ENCODE results near the gene VWC2L.

The VWC2L gene

GRCh38 chr2:214503568-214503967 lies 92.7 kb downstream of the VWC2L start:
- TF ChIP-seq, protein P1, sequence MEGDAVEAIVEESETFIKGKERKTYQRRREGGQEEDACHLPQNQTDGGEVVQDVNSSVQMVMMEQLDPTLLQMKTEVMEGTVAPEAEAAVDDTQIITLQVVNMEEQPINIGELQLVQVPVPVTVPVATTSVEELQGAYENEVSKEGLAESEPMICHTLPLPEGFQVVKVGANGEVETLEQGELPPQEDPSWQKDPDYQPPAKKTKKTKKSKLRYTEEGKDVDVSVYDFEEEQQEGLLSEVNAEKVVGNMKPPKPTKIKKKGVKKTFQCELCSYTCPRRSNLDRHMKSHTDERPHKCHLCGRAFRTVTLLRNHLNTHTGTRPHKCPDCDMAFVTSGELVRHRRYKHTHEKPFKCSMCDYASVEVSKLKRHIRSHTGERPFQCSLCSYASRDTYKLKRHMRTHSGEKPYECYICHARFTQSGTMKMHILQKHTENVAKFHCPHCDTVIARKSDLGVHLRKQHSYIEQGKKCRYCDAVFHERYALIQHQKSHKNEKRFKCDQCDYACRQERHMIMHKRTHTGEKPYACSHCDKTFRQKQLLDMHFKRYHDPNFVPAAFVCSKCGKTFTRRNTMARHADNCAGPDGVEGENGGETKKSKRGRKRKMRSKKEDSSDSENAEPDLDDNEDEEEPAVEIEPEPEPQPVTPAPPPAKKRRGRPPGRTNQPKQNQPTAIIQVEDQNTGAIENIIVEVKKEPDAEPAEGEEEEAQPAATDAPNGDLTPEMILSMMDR (IDR thresholded peaks at IDR 0.05), result no peak
- TF ChIP-seq ZFX (IDR thresholded peaks at IDR 0.05; ENCODE audit: borderline replicate concordance), result no peak
- H3K27ac ChIP-seq, result no peak overlapping the region

DNA sequence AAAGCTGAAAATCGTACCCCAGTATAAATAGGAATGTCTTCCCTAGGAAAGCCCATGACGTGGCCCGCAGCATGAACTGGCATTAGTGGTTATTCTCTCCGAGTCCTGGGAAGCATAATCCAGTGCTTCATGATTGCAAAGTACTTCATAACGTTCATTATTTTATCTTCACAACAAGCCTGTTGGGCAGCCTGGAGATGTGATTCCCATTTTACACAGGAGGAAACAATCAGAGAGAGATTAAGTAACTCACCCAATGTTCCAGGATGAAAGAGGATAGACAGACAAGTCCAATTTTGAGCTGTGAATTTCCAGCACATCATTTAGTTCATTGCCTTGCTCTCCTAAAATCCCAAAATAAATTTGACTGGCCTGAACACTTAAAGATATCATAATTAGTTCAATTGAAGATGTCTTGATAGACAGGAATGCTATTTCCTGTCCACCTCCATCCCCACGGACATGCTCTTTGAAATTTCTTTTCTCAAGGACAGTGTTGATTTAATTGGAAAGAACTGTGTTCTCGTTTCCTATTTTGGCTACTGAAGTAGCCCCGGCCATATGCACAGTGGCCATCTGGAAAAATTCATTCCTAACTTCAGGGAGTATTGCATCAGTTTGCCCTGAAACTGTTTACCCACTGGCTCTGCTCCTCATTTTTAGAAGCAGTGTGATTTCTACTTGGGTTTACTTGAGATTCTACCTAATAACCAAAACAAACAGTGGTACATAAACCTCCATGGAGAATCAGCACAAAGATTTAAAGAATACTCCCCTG lies 93.9 kb downstream of the VWC2L start:
- H3K27ac ChIP-seq, result no peak overlapping the region

GRCh38 chr2:214507032-214507431 lies 96.2 kb downstream of the VWC2L start:
- no peak for TF ChIP-seq ZFX (IDR thresholded peaks at IDR 0.05; ENCODE audit: borderline replicate concordance)
- TF ChIP-seq, protein P1 (IDR thresholded peaks at IDR 0.05), result no peak
- H3K27ac ChIP-seq, result no peak overlapping the region

More for the DNA sequence above, 93.9 kb downstream of the VWC2L start:
- TF ChIP-seq, protein P1 (IDR thresholded peaks at IDR 0.05), result no peak
- TF ChIP-seq ZFX (IDR thresholded peaks at IDR 0.05; ENCODE audit: borderline replicate concordance), result no peak

- no peak overlapping the region for H3K27ac ChIP-seq
- TF ChIP-seq ZFX (IDR thresholded peaks at IDR 0.05; ENCODE audit: borderline replicate concordance), result no peak
- TF ChIP-seq, protein P1 (IDR thresholded peaks at IDR 0.05), result no peak
Measured at GRCh38 chr2:214514704-214515103, 103.8 kb downstream of the VWC2L start.

- TF ChIP-seq, protein P1 (IDR thresholded peaks at IDR 0.05), result no peak
- no peak for TF ChIP-seq ZFX (IDR thresholded peaks at IDR 0.05; ENCODE audit: borderline replicate concordance)
- H3K27ac ChIP-seq, result no peak overlapping the region
Measured at GRCh38 chr2:214515111-214515510, 104.3 kb downstream of the VWC2L start.

DNA sequence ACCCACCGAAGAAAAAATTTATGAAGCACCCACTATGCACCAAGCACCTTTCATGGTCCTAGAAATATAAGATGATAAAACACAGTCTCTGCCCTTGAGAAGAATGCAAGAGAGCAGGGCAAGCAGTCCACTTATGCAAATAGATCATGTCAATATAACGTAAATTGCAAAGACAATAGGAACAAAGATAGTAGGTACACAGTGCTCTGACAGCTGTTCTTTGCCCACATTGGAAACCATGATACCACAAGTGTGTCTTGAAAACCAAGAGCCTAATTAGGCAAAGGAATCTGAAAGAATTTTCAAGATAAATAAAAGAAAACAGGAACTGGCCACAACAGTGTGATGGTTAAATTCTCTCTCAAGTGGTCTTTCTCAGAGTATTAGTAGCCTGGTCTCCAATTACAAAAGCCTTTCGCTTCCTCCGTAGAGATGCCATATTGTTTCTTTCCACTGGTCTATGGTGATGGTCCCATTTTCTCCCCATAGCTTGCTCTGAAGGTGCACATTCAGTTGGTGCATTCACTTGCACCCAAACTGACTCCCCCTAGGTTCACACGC lies 108.5 kb downstream of the VWC2L start:
- H3K27ac ChIP-seq, result no peak overlapping the region
- TF ChIP-seq, protein P1 (IDR thresholded peaks at IDR 0.05), result no peak
- no peak for TF ChIP-seq ZFX (IDR thresholded peaks at IDR 0.05; ENCODE audit: borderline replicate concordance)

DNA sequence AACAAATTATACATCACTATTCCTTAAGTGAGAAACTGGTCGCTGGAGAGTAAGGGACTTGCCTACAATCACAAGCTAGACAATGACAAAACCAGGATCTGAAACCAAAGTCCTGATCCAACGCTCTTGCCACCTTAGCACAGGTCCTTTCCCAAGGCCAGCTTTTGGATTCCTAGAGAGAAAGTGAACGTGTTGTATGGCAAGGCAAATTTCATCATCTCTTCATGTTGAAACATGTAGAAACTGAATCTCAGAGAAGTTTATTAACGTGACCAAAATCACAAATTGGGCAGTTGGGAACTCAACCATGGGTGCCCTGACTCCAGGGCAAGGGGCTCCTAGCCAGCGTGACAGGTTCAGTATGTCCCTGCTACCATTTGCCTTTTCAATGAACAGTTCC lies 118.2 kb downstream of the VWC2L start:
- no peak overlapping the region for H3K27ac ChIP-seq
- TF ChIP-seq, protein P1 (IDR thresholded peaks at IDR 0.05), result no peak
- no peak for TF ChIP-seq ZFX (IDR thresholded peaks at IDR 0.05; ENCODE audit: borderline replicate concordance)
